Germinal center (tissue), 1 donor: ENCODE data around the gene SSTR1.

Source experiments
- DNase-seq: peaks from one replicate; pipeline ENCODE4 v3.0.0; 2012; ENCODE audit warnings: mixed read lengths, low spot score

The SSTR1 gene

DNA sequence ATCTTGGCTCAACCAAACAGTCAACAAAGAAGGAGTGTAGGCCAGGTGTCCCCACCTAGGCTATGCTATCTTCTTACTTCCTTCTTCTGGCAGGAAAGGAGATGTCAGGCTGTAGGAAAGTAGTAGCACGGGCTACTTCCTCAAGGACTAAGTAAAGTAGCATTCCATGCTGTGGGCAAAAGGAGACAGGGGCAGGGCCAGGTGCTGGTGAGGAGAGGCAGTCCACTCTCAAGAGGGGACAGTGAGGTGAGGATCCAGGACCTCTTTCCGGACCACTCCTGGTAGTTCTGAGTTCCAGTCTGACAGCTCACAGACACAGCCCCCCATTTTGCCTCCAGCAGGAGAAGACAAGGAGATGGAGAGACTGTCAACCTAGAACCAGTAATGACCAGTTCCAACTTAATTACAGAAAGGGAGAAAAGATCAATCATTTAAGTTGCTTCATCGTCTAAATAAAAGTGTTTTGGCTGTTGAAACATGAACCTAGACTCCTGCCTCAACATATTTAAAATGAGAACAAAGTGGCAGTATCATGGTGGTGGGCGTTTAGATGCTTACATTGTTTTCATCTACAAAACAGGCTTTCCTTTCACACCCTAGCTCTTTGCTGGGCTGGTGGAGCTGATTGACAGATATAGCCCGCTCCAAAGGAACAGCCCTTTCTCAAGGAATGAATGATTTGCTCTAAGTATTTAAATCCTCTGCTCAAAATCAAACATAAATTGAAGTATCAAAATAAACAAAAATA is 5.1 kb upstream of the SSTR1 start:
- DNase-seq: no peak

DNA sequence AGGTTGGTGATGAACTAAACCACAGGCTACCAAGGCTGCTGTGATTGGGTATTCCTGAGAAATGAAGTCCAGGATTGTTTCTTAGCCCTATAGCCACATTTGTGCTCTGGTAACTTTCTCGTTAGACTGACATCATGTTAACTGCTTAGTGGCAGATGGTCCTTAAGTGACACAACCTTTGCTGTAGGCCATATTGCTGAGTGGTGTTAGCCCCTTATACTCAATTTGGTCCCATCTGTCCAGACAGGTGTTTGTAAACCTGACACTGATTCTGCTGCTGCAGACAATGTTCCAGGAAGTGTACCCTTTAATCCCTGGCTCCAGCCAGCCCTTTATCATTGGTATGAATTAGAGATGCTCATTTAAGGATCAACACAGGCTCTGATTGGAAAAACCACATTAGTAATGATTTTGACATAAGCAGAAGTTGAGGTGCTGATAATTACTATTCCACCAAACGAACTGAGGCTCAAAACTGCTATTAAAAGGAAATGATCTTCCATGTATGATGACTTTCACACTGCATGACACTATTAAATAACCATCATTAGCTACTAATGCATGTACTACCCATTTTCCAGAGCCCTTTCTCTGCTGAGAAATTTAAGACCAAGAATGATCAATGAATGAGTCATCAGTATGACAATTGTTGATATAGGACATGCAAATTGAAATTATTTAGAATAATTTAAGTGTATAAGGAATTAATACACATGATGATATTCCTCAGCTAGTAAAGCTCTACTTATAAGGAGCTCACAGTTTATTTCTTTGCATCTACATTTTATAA is 3.6 kb upstream of the SSTR1 start:
- DNase-seq: no peak

DNA sequence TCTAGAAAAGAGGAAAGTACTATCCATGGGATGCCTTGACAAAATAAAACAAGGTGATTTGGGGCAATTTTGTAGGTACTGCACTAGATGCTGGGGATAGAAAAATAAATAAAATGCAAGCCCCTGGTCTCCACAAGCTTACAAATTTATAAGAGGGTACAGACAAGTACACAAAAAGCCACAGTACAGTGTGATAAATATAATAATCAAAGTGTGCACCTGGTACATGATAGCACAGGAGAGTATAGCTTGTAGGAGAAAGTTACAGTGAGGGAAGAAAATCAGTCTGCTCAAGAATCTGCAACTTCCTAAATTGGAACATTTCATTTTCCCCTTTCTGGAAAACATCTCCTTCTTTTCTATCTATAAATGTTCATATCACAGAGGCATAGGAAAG is 3.0 kb upstream of the SSTR1 start:
- DNase-seq: no peak

DNA sequence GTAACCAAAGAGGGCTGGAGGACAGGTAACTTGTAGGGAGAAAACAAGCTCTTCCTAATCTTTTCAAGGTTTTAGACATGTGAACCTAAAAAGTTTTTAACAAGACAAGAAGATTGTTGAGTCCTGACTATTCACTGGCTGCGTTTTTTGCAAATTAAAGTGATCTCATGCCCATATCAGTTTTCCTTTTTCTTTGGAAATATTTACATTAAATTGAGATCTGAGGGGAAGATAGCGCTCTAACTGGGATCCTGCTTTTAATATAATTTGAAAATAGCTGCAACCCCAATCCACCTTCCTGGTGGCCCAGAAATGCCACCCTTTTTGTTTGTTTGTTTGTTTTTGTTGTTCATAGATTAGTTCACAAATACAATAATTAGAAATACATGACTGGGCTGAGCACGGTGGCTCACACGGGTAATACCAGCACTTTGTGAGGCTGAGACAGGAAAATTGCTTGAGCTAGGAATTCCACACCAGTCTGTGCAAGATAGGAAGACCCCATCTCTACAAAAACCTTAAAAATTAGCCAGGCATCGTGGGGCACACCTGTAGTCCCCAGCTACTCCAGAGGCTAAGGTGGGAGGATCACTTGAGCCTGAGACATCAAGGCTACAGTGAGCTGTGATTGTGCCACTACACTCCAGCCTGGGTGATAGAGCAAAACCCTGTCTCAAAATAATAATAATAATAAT is 2.4 kb upstream of the SSTR1 start:
- DNase-seq: no peak

DNA sequence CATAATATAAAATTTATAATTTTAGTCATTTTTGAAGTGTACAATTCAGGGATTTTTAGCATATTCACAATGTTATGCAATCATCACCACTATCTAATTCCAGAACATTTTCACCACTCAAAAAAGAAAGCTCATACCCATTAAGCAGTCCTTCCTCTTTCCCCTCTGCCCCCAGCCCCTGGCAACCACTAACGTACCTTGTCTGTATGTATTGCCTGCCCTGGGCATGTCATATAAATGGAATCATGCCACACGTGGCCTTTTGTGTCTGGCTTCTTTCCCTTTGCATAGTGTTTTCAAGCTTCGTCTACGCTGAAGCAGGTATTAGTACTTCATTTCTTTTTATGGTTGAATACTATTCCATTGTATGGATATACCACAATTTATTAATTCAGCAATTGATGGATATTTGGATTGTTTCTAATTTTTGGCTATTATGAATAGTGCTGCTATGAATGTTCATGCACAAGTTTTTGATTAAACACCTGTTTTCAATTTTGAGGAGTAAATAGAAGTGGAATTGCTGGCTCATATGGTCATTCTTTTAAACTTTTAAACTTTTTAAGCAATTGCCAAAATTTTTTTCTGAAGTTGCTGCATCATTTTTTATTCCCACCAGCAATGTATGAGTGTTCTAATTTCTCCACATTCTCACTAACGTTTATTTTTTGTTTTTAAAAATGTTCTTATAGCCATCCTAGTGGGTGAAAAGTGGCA is 1.6 kb upstream of the SSTR1 start:
- no peak for DNase-seq

DNA sequence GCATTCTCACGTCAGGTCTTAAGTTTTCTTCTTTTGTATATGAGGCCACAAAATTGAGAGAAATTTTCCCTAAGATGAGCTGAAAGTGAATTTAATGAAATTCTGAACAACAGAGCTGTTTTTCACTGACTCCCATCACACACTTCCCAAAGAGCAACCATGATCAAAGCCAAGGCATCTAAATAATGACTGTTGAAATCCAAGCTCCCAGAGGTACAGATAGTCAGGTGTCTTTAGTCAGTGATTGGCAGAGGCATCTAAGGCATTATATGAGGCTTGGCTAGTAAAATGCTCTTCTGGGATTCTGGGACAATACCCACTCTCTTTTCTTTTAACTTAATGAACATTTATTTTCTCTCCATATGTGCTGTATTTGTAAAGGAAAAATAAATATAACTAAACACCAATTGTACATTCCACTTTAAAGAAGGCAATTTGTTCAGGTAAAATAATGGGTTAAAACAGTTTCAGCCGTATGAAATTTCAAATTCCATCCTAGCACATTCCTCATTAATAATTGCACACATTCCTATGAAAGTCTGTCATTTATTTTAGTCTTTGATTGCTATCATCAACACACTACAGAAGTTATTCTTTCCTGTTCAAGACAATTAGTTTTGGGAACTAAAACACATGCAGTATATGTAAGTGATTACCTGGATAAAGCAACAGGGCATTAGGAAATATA is 871 bp upstream of the SSTR1 start:
- DNase-seq: no peak

DNA sequence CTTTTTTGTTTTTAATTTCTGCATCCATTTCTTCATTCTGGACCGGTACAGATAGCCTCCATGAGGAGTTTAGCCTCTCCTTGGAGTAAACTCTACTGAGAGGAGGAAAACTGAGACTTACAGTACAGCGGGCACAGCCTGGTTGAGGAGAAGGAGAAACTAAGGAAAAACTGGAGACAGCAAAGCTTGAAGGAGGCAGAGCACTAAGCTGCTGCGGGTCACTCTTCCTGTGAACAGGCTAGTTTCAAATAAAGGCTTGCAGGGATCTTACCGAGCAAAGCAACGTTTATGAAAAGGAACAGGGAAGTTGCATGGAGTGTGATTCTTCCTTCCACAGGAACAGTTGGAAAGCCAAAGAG is 348 bp upstream of the SSTR1 start:
- no peak for DNase-seq

DNA sequence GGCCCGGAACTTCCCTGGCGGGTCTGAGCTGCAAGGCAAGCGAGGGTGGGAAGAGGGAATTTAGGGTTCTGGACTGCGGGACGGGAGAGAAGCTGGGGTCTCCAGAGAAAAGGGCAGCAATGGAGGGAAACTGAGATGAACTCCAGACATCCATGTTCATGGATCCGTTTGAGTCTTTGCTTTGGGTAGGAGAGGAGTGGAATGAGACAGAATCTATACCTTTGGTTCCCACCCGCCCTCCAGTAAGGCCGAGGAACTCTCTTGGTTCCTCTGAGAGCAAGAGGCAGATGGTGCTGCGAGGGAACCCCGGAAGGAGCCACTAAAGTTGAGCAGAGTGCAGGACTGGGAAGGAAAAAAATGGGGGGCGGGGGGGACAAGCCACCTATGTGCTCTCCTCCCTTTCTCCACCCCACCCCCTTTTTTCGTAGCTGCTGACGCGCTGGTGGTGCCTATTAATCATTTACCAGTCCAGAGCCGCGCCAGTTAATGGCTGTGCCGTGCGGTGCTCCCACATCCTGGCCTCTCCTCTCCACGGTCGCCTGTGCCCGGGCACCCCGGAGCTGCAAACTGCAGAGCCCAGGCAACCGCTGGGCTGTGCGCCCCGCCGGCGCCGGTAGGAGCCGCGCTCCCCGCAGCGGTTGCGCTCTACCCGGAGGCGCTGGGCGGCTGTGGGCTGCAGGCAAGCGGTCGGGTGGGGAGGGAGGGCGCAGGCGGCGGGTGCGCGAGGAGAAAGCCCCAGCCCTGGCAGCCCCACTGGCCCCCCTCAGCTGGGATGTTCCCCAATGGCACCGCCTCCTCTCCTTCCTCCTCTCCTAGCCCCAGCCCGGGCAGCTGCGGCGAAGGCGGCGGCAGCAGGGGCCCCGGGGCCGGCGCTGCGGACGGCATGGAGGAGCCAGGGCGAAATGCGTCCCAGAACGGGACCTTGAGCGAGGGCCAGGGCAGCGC is 1.2 kb downstream of the SSTR1 start:
- DNase-seq: peak; percentile 13

DNA sequence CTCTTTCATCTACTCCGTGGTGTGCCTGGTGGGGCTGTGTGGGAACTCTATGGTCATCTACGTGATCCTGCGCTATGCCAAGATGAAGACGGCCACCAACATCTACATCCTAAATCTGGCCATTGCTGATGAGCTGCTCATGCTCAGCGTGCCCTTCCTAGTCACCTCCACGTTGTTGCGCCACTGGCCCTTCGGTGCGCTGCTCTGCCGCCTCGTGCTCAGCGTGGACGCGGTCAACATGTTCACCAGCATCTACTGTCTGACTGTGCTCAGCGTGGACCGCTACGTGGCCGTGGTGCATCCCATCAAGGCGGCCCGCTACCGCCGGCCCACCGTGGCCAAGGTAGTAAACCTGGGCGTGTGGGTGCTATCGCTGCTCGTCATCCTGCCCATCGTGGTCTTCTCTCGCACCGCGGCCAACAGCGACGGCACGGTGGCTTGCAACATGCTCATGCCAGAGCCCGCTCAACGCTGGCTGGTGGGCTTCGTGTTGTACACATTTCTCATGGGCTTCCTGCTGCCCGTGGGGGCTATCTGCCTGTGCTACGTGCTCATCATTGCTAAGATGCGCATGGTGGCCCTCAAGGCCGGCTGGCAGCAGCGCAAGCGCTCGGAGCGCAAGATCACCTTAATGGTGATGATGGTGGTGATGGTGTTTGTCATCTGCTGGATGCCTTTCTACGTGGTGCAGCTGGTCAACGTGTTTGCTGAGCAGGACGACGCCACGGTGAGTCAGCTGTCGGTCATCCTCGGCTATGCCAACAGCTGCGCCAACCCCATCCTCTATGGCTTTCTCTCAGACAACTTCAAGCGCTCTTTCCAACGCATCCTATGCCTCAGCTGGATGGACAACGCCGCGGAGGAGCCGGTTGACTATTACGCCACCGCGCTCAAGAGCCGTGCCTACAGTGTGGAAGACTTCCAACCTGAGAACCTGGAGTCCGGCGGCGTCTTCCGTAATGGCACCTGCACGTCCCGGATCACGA is 2.2 kb downstream of the SSTR1 start:
- DNase-seq: no peak

DNA sequence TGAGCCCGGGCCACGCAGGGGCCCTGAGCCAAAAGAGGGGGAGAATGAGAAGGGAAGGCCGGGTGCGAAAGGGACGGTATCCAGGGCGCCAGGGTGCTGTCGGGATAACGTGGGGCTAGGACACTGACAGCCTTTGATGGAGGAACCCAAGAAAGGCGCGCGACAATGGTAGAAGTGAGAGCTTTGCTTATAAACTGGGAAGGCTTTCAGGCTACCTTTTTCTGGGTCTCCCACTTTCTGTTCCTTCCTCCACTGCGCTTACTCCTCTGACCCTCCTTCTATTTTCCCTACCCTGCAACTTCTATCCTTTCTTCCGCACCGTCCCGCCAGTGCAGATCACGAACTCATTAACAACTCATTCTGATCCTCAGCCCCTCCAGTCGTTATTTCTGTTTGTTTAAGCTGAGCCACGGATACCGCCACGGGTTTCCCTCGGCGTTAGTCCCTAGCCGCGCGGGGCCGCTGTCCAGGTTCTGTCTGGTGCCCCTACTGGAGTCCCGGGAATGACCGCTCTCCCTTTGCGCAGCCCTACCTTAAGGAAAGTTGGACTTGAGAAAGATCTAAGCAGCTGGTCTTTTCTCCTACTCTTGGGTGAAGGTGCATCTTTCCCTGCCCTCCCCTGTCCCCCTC is 3.0 kb downstream of the SSTR1 start:
- DNase-seq: peak; percentile 2

DNA sequence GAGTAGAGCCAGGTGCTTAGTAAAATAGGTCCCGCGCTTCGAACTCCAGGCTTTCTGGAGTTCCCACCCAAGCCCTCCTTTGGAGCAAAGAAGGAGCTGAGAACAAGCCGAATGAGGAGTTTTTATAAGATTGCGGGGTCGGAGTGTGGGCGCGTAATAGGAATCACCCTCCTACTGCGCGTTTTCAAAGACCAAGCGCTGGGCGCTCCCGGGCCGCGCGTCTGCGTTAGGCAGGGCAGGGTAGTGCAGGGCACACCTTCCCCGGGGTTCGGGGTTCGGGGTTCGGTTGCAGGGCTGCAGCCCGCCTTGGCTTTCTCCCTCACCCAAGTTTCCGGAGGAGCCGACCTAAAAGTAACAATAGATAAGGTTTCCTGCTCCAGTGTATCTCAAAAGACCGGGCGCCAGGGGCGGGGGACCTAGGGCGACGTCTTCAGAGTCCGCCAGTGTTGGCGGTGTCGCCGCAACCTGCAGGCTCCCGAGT is 3.6 kb downstream of the SSTR1 start:
- no peak for DNase-seq

DNA sequence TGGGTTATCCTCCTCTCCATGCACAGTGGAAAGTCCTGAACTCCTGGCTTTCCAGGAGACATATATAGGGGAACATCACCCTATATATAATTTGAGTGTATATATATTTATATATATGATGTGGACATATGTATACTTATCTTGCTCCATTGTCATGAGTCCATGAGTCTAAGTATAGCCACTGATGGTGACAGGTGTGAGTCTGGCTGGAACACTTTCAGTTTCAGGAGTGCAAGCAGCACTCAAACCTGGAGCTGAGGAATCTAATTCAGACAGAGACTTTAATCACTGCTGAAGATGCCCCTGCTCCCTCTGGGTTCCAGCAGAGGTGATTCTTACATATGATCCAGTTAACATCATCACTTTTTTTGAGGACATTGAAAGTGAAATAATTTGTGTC is 4.4 kb downstream of the SSTR1 start:
- no peak for DNase-seq

DNA sequence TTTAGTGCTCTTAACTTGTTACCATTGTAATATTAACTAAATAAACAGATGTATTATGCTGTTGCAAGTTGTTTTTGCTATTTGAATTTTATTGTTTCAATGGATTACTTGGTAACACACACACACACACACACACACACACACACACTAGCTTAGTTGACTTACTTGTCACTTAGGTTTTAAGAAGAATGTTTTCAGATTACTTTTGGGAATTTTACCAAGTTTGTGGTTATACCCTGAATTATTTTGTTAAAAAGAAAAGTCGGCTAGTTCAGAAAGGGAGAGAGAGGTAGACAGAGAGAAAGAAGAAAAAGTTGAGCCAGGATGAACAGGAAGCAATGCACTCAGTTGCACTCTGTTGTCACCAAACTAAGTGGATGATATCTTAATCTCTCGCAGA is 5.3 kb downstream of the SSTR1 start:
- DNase-seq: no peak

DNA sequence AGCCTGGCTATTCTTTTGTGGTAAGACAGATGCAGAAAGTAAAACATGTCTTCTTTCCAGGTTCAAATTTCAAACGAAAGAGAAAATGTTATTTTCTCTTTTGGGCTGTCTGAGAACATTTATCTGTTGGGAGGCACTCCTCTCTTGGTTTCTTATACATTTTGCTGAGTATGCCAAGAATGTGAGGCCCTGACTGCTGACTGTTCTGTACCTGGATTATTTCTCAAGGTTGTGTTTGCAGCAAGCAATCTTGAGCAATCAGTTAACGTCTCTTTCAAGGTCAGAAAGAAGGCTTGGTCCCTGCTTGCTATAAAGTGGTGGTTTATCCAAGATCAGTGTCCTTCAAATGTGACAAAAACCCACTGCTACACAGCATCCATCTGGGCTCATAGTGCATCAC is 9.8 kb downstream of the SSTR1 start:
- no peak for DNase-seq

DNA sequence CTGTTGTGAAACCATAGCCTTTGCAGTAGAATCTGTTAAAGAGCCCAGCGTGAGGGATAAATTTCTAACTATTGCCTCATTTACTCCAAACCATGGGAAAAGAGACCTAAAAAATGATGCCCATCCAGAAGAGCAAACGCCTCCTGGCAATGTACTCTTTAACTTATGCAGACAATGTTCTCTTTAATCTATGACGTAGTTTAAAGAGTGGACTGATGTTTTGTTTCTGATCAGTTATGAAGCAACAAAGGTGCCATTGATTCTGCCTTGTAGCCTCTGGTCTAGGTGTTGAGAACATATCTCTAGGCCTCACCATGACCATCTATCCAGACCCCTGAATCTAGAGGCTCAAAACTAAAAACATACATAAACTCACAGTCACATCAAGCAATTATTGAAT is 13.4 kb downstream of the SSTR1 start:
- DNase-seq: no peak

DNA sequence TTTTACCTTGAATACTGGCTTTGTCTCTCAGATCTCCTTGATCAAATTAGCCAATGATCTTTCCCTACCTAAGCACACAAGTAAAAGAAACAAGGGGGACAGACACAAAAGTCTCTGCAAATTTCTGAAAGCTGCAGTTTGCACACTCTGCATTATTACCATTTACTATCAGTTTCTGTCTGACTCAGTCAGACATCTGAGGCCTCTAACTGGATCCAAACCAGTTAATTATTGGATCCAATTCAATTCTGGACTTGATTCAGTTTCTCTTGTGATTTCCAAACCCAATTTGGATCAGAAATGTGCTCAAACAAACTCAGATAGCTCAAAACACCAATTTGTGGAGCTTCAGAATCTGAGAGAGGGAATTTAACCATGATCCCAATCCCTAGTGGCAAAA is 16.6 kb downstream of the SSTR1 start:
- no peak for DNase-seq

DNA sequence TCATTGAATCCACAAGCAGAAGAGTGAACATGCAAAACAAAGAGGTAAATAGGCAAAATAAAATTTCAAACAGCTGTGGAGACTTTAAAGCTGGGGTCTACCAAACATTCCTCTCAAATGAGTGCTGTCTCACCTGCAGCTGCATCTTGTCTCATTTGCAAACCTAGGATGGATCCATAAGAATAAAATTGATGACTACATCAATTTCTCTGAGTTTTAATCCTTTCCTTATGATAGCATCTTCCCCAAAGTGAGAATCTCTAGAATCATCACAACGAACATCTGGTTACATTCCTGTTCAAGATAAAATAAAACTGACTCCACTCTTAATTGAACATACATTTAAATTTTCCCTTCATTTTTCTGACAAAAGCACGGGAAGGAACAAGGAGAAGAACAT is 18.2 kb downstream of the SSTR1 start:
- DNase-seq: no peak

DNA sequence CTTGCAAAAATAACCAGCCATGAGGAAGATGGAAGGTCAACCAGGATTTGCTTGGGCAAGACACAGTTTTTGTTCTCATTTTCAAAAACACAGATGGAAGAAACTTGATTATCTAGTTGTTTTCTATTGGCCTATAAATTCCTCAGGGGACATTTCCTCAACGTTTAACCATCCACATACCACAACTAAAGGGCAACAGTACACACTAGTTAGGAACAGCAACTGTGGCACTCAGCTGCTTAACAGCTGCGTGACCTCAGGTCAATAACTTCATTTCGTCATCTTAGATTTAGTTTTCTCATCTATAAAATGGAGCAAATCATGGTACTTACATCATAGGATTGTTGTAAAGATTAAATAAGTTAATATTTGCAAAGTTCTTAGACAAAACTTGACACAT is 18.7 kb downstream of the SSTR1 start:
- no peak for DNase-seq

DNA sequence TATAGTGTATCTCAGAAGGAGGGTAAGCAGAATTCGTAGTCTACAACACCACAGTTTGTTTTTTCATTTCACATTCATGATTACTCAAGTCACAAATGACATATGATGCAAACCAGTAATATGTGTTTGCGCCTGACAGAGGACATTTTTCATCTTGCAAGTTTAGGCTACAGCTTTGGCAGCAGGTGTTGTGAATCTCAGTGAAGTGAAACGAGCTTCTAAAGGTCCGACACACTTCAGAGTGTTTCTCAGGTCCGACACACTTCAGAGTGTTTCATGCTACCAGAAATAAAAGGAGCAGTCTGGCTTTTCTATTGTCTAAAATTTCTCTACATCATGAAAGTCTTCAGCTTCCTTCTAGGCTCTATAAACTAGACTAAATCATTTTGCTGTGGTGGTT is 25.5 kb downstream of the SSTR1 start:
- DNase-seq: no peak
